Measurements from ENCODE around the gene CFAP206. TPM values are rescaled to one million over a fixed set of nuclear protein-coding genes. Genes with fewer than 3 reads are reported as not detected.

The CFAP206 gene
- total RNA-seq, 2 donors from 2014 or later = not detected

Other genes with a start within 250 kb of the CFAP206 start
- gene SMIM8, start 85.4 kb upstream of the CFAP206 start, total RNA-seq = 1 to 10 TPM; 5.0 to 6.2 TPM
- not detected for gene GJB7, start 78.7 kb upstream of the CFAP206 start, total RNA-seq
- gene C6orf163, start 63.2 kb upstream of the CFAP206 start, total RNA-seq = 1 to 10 TPM; 1.5 to 3.0 TPM
- 1 to 10 TPM; 3.3 to 9.4 TPM for gene SLC35A1, start 65.0 kb downstream of the CFAP206 start, total RNA-seq
- 10 to 100 TPM; 25.7 to 27.0 TPM for gene RARS2, start 182.0 kb downstream of the CFAP206 start, total RNA-seq
- gene ORC3, start 182.2 kb downstream of the CFAP206 start, total RNA-seq = 10 to 100 TPM; 32.7 to 43.7 TPM